Astrocyte (in vitro differentiated cells and primary cell): ENCODE data around the gene GALNT2. TPM values are rescaled to one million over a fixed set of nuclear protein-coding genes. Genes with fewer than 3 reads are reported as not detected.

Experiments used
- DNase-seq: peaks from one replicate; pipeline ENCODE4 v3.0.0-alpha.2; 2010; ENCODE audit warnings: low read depth
- FAIRE-seq: peaks from 2 replicates; lab custom pipeline; 2011; peaks lifted over from hg19 to GRCh38; lab: Jason Lieb, UNC
- H2AFZ ChIP-seq: 2 replicates; pipeline ENCODE4 v1.6.0; 2012; ENCODE audit warnings: low read depth, low read length, inconsistent platforms
- H3K27ac ChIP-seq: 2 replicates; pipeline ENCODE4 v1.5.1; 2011; ENCODE audit warnings: low read depth, low read length, inconsistent platforms
- H3K27me3 ChIP-seq: 2 replicates; pipeline ENCODE4 v1.6.0; 2011; ENCODE audit warnings: low read length, inconsistent platforms; ENCODE audit not compliant: insufficient read depth
- H3K36me3 ChIP-seq: 2 replicates; pipeline ENCODE4 v1.5.1; 2011; ENCODE audit warnings: low read length, inconsistent platforms; ENCODE audit not compliant: insufficient read depth
- H3K4me1 ChIP-seq: 2 replicates; pipeline ENCODE4 v1.5.1; 2011; ENCODE audit warnings: low read length, inconsistent platforms; ENCODE audit not compliant: insufficient read depth
- H3K4me2 ChIP-seq: 2 replicates; pipeline ENCODE4 v1.6.0; 2012; ENCODE audit warnings: low read length, inconsistent platforms
- H3K4me3 ChIP-seq: 2 replicates; pipeline ENCODE4 v1.5.1; 2011; ENCODE audit warnings: low read depth, mild to moderate bottlenecking, low read length, inconsistent platforms; ENCODE audit not compliant: insufficient read depth
- H3K79me2 ChIP-seq: 2 replicates; pipeline ENCODE4 v1.6.0; 2012; ENCODE audit warnings: mild to moderate bottlenecking, low read length, inconsistent platforms; ENCODE audit not compliant: insufficient read depth
- H3K9ac ChIP-seq: 2 replicates; pipeline ENCODE4 v1.6.0; 2012; ENCODE audit warnings: mild to moderate bottlenecking, low read length, inconsistent platforms
- H3K9me3 ChIP-seq: 2 replicates; pipeline ENCODE4 v1.5.1; 2012; ENCODE audit warnings: low read depth, mild to moderate bottlenecking, low read length, inconsistent platforms; ENCODE audit not compliant: insufficient read depth
- H4K20me1 ChIP-seq: 2 replicates; pipeline ENCODE4 v1.6.0; 2012; ENCODE audit warnings: low read length, inconsistent platforms; ENCODE audit not compliant: insufficient read depth
- H3K27ac Mint-ChIP-seq: one replicate; pipeline ENCODE4 v1.8.0; 2021; ENCODE audit warnings: mild to moderate bottlenecking, mixed read lengths; ENCODE audit not compliant: unreplicated experiment
- H3K27me3 Mint-ChIP-seq: one replicate; pipeline ENCODE4 v1.8.0; 2021; ENCODE audit warnings: low read depth, mixed read lengths; ENCODE audit not compliant: unreplicated experiment
- H3K36me3 Mint-ChIP-seq: one replicate; pipeline ENCODE4 v1.8.0; 2021; ENCODE audit warnings: low read depth, mixed read lengths; ENCODE audit not compliant: unreplicated experiment
- H3K4me1 Mint-ChIP-seq: one replicate; pipeline ENCODE4 v1.8.0; 2021; ENCODE audit warnings: low read depth, mixed read lengths; ENCODE audit not compliant: unreplicated experiment
- H3K4me3 Mint-ChIP-seq: one replicate; pipeline ENCODE4 v1.8.0; 2021; ENCODE audit warnings: mild to moderate bottlenecking, moderate library complexity, mixed read lengths; ENCODE audit not compliant: unreplicated experiment
- H3K9me3 Mint-ChIP-seq: one replicate; pipeline ENCODE4 v1.8.0; 2021; ENCODE audit warnings: mild to moderate bottlenecking, mixed read lengths; ENCODE audit not compliant: unreplicated experiment
- CTCF ChIP-seq: IDR thresholded peaks from 2 replicates; pipeline ENCODE4 v1.5.1; 2011; ENCODE audit warnings: low read depth, mild to moderate bottlenecking, inconsistent platforms, low read length, moderate library complexity; ENCODE audit not compliant: insufficient read depth
- EZH2 ChIP-seq: IDR thresholded peaks from 2 replicates; pipeline ENCODE4 v1.6.1; 2012; ENCODE audit warnings: mild to moderate bottlenecking, low read length, inconsistent platforms; ENCODE audit not compliant: insufficient read depth
- total RNA-seq: library from RNA; stranded (reverse); gene quantifications from 2 replicates; pipeline ENCODE4 v1.2.1, GENCODE V29; 2021

The GALNT2 gene
- total RNA-seq, 1 donor from 2014 or later, result 507 TPM

GRCh38 chr1:230243583-230244353, 176.7 kb downstream of the GALNT2 start:
- Histone ChIP-seq H4K20me1 (peaks cover 19% of the 10 kb centered on the region), H3K4me2 (peak overlapping the region; percentile 30), H3K36me3 (peaks cover 15% of the 10 kb centered on the region), H3K4me1 (peaks cover 10% of the 10 kb centered on the region), H3K79me2 (peaks cover 3% of the 10 kb centered on the region), H3K9ac (no peak overlapping the region), H3K27me3 (no peaks in the 10 kb centered on the region), H3K4me3 (no peak overlapping the region), H3K9me3 (no peaks in the 10 kb centered on the region), H3K27ac (no peak overlapping the region), H2AFZ (no peak overlapping the region)
- Mint-ChIP-seq H3K36me3 (peaks cover 42% of the 10 kb centered on the region), H3K27ac (no peak overlapping the region), H3K27me3 (no peaks in the 10 kb centered on the region), H3K4me1 (peaks cover 15% of the 10 kb centered on the region), H3K9me3 (no peaks in the 10 kb centered on the region), H3K4me3 (no peak overlapping the region)
- DNase-seq, result peak; percentile 79
- TF ChIP-seq EZH2, result no peak
- no peak for TF ChIP-seq CTCF
- FAIRE-seq, result no peak

GRCh38 chr1:230246551-230246950, 179.5 kb downstream of the GALNT2 start:
- Mint-ChIP-seq H3K9me3 (no peaks in the 10 kb centered on the region), H3K27me3 (no peaks in the 10 kb centered on the region), H3K27ac (no peak overlapping the region), H3K4me1 (peaks cover 18% of the 10 kb centered on the region), H3K4me3 (no peak overlapping the region), H3K36me3 (peaks cover 42% of the 10 kb centered on the region)
- TF ChIP-seq EZH2 (no peak), CTCF (no peak)
- Histone ChIP-seq H3K27ac (no peak overlapping the region), H4K20me1 (peaks cover 32% of the 10 kb centered on the region), H3K4me2 (no peak overlapping the region), H3K4me1 (peaks cover 18% of the 10 kb centered on the region), H3K9ac (no peak overlapping the region), H3K27me3 (no peaks in the 10 kb centered on the region), H3K36me3 (peaks cover 12% of the 10 kb centered on the region), H2AFZ (no peak overlapping the region), H3K79me2 (peaks cover 5% of the 10 kb centered on the region), H3K9me3 (no peaks in the 10 kb centered on the region), H3K4me3 (no peak overlapping the region)
- FAIRE-seq (no peak), DNase-seq (no peak)
